GM10847 (cell line): Measurements from ENCODE around the gene SLC38A7.

ENCODE experiments used
- POLR2A ChIP-seq: IDR thresholded peaks from 2 replicates; pipeline ENCODE4 v1.6.1; 2011; ENCODE audit not compliant: insufficient read length; ENCODE audit errors: extremely low read depth

The SLC38A7 gene

GRCh38 chr16:58644765-58645487 is 39.6 kb downstream of the SLC38A7 start:
- no peak for TF ChIP-seq POLR2A

- no peak for TF ChIP-seq POLR2A
Measured at GRCh38 chr16:58644108-58644507, 40.5 kb downstream of the SLC38A7 start.

- TF ChIP-seq POLR2A, result no peak
Measured at GRCh38 chr16:58640949-58641348, 43.6 kb downstream of the SLC38A7 start.

- TF ChIP-seq POLR2A, result no peak
Measured at GRCh38 chr16:58639836-58640235, 44.7 kb downstream of the SLC38A7 start.

GRCh38 chr16:58639230-58639629 is 45.3 kb downstream of the SLC38A7 start:
- TF ChIP-seq POLR2A, result no peak

- TF ChIP-seq POLR2A, result no peak
Measured at GRCh38 chr16:58638148-58639036, 46.2 kb downstream of the SLC38A7 start.

- no peak for TF ChIP-seq POLR2A
Measured at GRCh38 chr16:58636466-58636865, 48.1 kb downstream of the SLC38A7 start.

GRCh38 chr16:58635502-58635901 is 49.1 kb downstream of the SLC38A7 start:
- no peak for TF ChIP-seq POLR2A

- no peak for TF ChIP-seq POLR2A
Measured at GRCh38 chr16:58634265-58634802, 50.2 kb downstream of the SLC38A7 start.

- TF ChIP-seq POLR2A, result peak; percentile 55
Measured at GRCh38 chr16:58629733-58630640, 54.6 kb downstream of the SLC38A7 start, which contains the start of gene CNOT1. TSS of gene CNOT1 (minus strand) at chr16:58629826. CDS start at chr16:58599337, 30,489 bp downstream.

GRCh38 chr16:58628845-58629732 is 55.5 kb downstream of the SLC38A7 start:
- no peak for TF ChIP-seq POLR2A

GRCh38 chr16:58624209-58624608 is 60.4 kb downstream of the SLC38A7 start:
- TF ChIP-seq POLR2A, result no peak

- no peak for TF ChIP-seq POLR2A
Measured at GRCh38 chr16:58620396-58620795, 64.2 kb downstream of the SLC38A7 start.

- no peak for TF ChIP-seq POLR2A
Measured at GRCh38 chr16:58615280-58615679, 69.3 kb downstream of the SLC38A7 start.
